GM12801 (cell line): ENCODE data around the gene PALLD.

Source experiments
- CTCF ChIP-seq: IDR thresholded peaks from one replicate; pipeline ENCODE4 v1.5.1; 2011; ENCODE audit warnings: control low read depth; ENCODE audit not compliant: insufficient read length; ENCODE audit errors: extremely low read depth

Gene PALLD

GRCh38 chr4:168870004-168870403 lies 373.2 kb downstream of the PALLD start:
- no peak for TF ChIP-seq CTCF

- no peak for TF ChIP-seq CTCF
These were observed 374.8 kb downstream of the PALLD start for GRCh38 chr4:168871632-168872031.

DNA sequence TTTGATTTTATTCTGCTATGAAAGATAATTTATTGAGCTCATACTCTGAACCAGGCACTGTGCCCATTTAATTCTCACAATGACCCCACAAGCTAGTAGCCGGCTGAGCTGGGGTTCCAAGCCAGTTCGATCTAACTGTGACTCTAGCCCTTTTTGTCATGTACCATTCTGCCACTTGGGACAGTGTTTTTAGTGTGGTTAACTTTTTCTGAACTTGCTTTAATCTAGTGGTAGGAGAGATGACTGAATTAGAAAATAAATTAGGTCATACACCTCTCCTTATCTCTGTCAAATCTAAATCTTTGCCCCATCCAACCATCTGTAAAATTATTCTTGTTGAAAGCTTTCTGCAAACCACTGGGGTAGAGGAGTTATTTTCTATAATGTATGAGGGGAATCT lies 377.2 kb downstream of the PALLD start:
- no peak for TF ChIP-seq CTCF

DNA sequence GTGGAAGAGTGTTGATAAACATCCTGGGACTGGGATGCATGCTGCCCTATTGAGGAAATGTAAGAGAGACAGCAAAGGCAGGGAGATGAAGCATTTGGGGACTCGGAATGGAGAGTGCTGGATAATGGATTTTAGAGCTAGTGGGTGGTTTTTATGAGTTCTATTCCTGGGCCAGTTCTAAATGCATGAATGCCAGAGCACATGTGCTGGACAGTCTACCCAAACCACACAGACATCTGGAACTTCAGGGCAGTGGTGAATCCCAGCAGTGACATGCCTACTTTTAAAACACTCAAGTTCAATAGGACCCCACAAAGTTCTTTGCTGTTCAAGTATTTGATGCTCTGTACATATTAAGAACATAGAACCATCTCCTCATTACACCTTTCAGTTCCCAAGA lies 379.3 kb downstream of the PALLD start:
- TF ChIP-seq CTCF: no peak

- no peak for TF ChIP-seq CTCF
These were observed 380.9 kb downstream of the PALLD start for GRCh38 chr4:168877511-168878491.

GRCh38 chr4:168878623-168879022 lies 381.8 kb downstream of the PALLD start:
- no peak for TF ChIP-seq CTCF

DNA sequence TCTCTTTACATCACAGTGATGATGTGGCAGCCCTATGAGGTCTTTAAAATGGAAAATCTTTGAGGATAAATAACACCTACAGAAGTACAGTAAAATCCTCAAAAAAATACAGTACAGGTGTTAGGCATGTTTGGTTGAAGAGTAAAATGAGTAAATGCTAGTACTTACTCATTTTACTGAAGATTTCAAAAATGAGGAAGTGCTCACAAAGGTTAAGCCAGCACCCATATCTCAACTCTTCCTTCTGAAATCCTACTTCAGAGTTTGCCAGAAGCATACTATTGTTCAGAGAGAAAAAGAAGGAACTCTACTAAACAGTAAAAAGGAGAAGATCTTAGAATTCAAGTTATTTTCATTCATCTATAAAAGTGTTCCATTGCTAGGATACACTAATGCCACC lies 382.3 kb downstream of the PALLD start:
- TF ChIP-seq CTCF: no peak
